Heart right ventricle (tissue), 16 donors: Measurements from ENCODE around the gene NPFFR1. TPM values are rescaled to one million over a fixed set of nuclear protein-coding genes. Genes with fewer than 3 reads are reported as not detected.

Experiments
- ATAC-seq, 8 donors: fragments of 200-7000 bp; cut with Tn5 transposase; one replicate each; pipeline ENCODE4 v1.9.1; 2020; ENCODE audit warnings: mild to moderate bottlenecking in 8 of 8, moderate library complexity in 8 of 8, moderate number of reproducible peaks in 1 of 8
- DNase-seq, 2 donors: peaks; one replicate each; pipeline ENCODE4 v3.0.0-alpha.2; 2020
- H3K27ac ChIP-seq, 10 donors: fragments of 200-600 bp; sonication (generic) in 2 of 10; one replicate each; pipeline versions ENCODE4 v1.5.0 to v1.8.0; 2020 to 2022; ENCODE audit warnings: mild to moderate bottlenecking in 3 of 10
- H3K27me3 ChIP-seq, 7 donors: fragments of 200-600 bp; one replicate each; pipeline ENCODE4 v1.8.0; 2021 to 2022; ENCODE audit warnings: mild to moderate bottlenecking in 2 of 7
- H3K36me3 ChIP-seq, 9 donors: fragments of 200-600 bp; sonication (generic) in 1 of 9; one replicate each; pipeline versions ENCODE4 v1.5.0 to v1.8.0; 2020 to 2022; ENCODE audit warnings: mild to moderate bottlenecking in 2 of 9
- H3K4me1 ChIP-seq, 9 donors: fragments of 200-600 bp; sonication (generic) in 1 of 9; one replicate each; pipeline versions ENCODE4 v1.5.0 to v1.8.0; 2020 to 2022; ENCODE audit warnings: mild to moderate bottlenecking in 4 of 9
- H3K4me3 ChIP-seq, 10 donors: fragments of 200-600 bp; sonication (generic) in 2 of 10; one replicate each; pipeline versions ENCODE4 v1.5.0 to v1.8.0; 2020 to 2022; ENCODE audit warnings: mild to moderate bottlenecking in 7 of 10, moderate library complexity in 2 of 10
- H3K9me3 ChIP-seq, 11 donors: fragments of 200-600 bp in 10 of 11; sonication (generic) in 2 of 11; one replicate each; pipeline versions ENCODE4 v1.5.0 to v1.8.0; 2013 to 2022; ENCODE audit warnings: mild to moderate bottlenecking in 2 of 11, control low read depth in 1 of 11, moderate library complexity in 1 of 11
- CTCF ChIP-seq, 9 donors: fragments of 200-600 bp; sonication (generic) in 2 of 9; IDR thresholded peaks; one replicate each; pipeline versions ENCODE4 v1.5.0 to v1.8.0; 2021 to 2022; ENCODE audit warnings: antibody characterized with exemption in 9 of 9, mild to moderate bottlenecking in 5 of 9, moderate library complexity in 1 of 9
- WGBS, 2 donors: extraction: QIAGEN DNeasy Blood & Tissue Kit; methylation state at CpG; one replicate each; pipeline ENCODE4 v1.1.7; 2013; ENCODE audit warnings: inconsistent platforms in 1 of 2; 5-methylcytosine and 5-hydroxymethylcytosine counted together
- intact Hi-C, 10 donors: fragments of 100-400 bp; cut with DNase I; formaldehyde crosslinking; loops; one replicate each; pipeline versions ENCODE4 v1.11.1 to v1.14.2; 2022
- polyA plus RNA-seq, 2 donors: library from polyadenylated mRNA; stranded (reverse); fragments of 200-250 nt; gene quantifications; one replicate each; pipeline ENCODE4 v1.2.3, GENCODE V29; 2013
- total RNA-seq, 10 donors: library from RNA; stranded (reverse); fragmentation: NEBNext Ultra II Directional in 3 of 10; extraction: Animal tissue kit (Norgen Biotek cat#: 25700) in 3 of 10; gene quantifications; one replicate each; pipeline versions ENCODE4 v1.2.1 to v1.2.4, GENCODE V29; 2021 to 2023
- donor health status: Arrhythmogenic right ventricular cardiomyopathy.
- donor health status: ischemic (EF 13 %, LVEDD 7.1; RV severe dilation, severe dysfunction).
- donor health status: healthy with polysubstance abuse.
- donor health status: DM: no; HTN: yes; CAD: no.
- donor health status: DM: no; HTN: no; CAD: no.
- donor health status: ischemic (EF 25% LVEDD 6.9; RV normal size, moderate dysfunction).
- donor health status: ischemic (EF 25% LVEDD 5.7; RV mildly dilated, moderate dysfunction).
- donor health status: healthy.
- donor health status: DM: yes; HTN: yes; CAD: no.
- donor health status: Ischemic cardiomyopathy.
- donor health status: ischemic (EF 35%, LVEDD 5.7; RV mildly dilated, moderate dysfunction).
- donor health status: nonischemic (EF 11% LVEDD 7.7; RV severe dilation, severe dysfunction).
- donor health status: DM: yes; HTN: yes; CAD: no.
- donor health status: PGD.
- donor health status: ischemic (EF 29% LVEDD 5.4; RV normal size, mild dysfunction).
- donor health status: nonischemic (EF 23%, LVEDD 6.1; RV moderate dilation, normal function).

NPFFR1 gene
- total and polyA plus RNA-seq, 12 donors, result 0.07 TPM; not detected in 11

- no peak for TF ChIP-seq CTCF (IDR thresholded peaks at IDR 0.05)
- Histone ChIP-seq H3K4me3 (no peak overlapping the region), H3K27me3 (peaks cover 0 to 38% (median 0%) of the 10 kb centered on the region in 7 donors), H3K27ac (peak overlapping the region in 2 of 10 donors; percentile 15 to 65), H3K4me1 (peaks cover 4 to 54% (median 19%) of the 10 kb centered on the region in 9 donors), H3K36me3 (no peaks in the 10 kb centered on the region), H3K9me3 (no peaks in the 10 kb centered on the region)
- ATAC-seq (no peak), DNase-seq (no peak)
- 84 to 85% methylated on average over 19 of the region's 19 CpGs for WGBS, 2 donors
- intact Hi-C loops, result no loop called here
These were observed 38.4 kb upstream of the NPFFR1 start for GRCh38 chr10:70321897-70322890.

- 64 to 74% methylated on average over 5 of the region's 5 CpGs for WGBS, 2 donors
- no peak for ATAC-seq
- no peak overlapping the region for H3K4me3 ChIP-seq
- TF ChIP-seq CTCF (IDR thresholded peaks at IDR 0.05), result no peak
- peaks cover 4 to 54% (median 19%) of the 10 kb centered on the region in 9 donors for H3K4me1 ChIP-seq
- peak overlapping the region in 6 of 10 donors; percentile 22 to 65 (median 50) for H3K27ac ChIP-seq
- peaks cover 0 to 38% (median 0%) of the 10 kb centered on the region in 7 donors for H3K27me3 ChIP-seq
- H3K36me3 ChIP-seq, result no peaks in the 10 kb centered on the region
- no peaks in the 10 kb centered on the region for H3K9me3 ChIP-seq
- DNase-seq, result no peak
- intact Hi-C loops, result no loop called here
These were observed 37.4 kb upstream of the NPFFR1 start for GRCh38 chr10:70321233-70321632.

GRCh38 chr10:70320751-70321150 is 36.9 kb upstream of the NPFFR1 start:
- H3K36me3 ChIP-seq, result no peaks in the 10 kb centered on the region
- H3K9me3 ChIP-seq, result no peaks in the 10 kb centered on the region
- intact Hi-C loops, result no loop called here
- peaks cover 4 to 54% (median 19%) of the 10 kb centered on the region in 9 donors for H3K4me1 ChIP-seq
- peak overlapping the region in 9 of 10 donors; percentile 22 to 71 (median 44) for H3K27ac ChIP-seq
- TF ChIP-seq CTCF (IDR thresholded peaks at IDR 0.05), result no peak
- H3K4me3 ChIP-seq, result no peak overlapping the region
- peaks cover 0 to 37% (median 0%) of the 10 kb centered on the region in 7 donors for H3K27me3 ChIP-seq
- DNase-seq (no peak), ATAC-seq (peak in 7 of 8 donors; percentile 37 to 73 (median 63))
- WGBS, 2 donors, result 40 to 58% methylated on average over 5 of the region's 5 CpGs

GRCh38 chr10:70319824-70320223 is 36.0 kb upstream of the NPFFR1 start:
- Histone ChIP-seq H3K4me3 (no peak overlapping the region), H3K27ac (peak overlapping the region in 1 of 10 donors; percentile 28), H3K9me3 (no peaks in the 10 kb centered on the region), H3K27me3 (peaks cover 0 to 32% (median 0%) of the 10 kb centered on the region in 7 donors), H3K36me3 (no peaks in the 10 kb centered on the region), H3K4me1 (peaks cover 3 to 45% (median 14%) of the 10 kb centered on the region in 9 donors)
- intact Hi-C loops, result no loop called here
- ATAC-seq (no peak), DNase-seq (no peak)
- TF ChIP-seq CTCF (IDR thresholded peaks at IDR 0.05), result no peak
- 91 to 95% methylated on average over 5 of the region's 5 CpGs for WGBS, 2 donors
